A673 (cell line): ENCODE results near the gene INVS.

Experiments
- EZH2 ChIP-seq: fragments of 200-600 bp; sonication (generic); IDR thresholded peaks from 2 replicates; pipeline ENCODE4 v1.6.1; 2017; ENCODE audit warnings: borderline replicate concordance, low read depth, mild to moderate bottlenecking, mixed read lengths, antibody characterized with exemption, low read length; ENCODE audit not compliant: poor library complexity, severe bottlenecking
- TF ChIP-seq, protein P1 (sequence below): fragments of 300-800, 200-600 bp; sonication (generic); conservative IDR thresholded peaks from 2 replicates; pipeline ENCODE4 v1.5.1; 2017; ENCODE audit warnings: low read depth, mild to moderate bottlenecking, antibody characterized with exemption, low read length, moderate library complexity, mixed read lengths

DNA sequence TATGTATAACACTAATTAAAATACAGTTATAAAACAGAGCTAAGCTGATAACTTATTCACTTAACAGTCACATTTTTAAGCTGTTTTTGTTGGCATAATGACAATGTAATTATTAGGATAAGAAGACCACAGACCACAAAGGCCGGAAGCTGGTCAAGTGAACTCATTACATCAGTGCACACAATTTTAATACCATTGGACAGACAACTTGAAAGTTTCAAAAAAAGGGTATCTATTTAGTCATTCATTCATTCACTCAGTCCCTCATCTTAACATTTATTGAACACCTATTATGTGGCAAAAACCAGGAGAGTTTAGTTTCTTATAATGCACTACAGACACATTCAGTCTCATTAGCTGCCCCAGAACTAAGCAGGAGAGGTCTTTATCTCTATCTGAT lies 11.8 kb upstream of the INVS start:
- TF ChIP-seq, protein P1, sequence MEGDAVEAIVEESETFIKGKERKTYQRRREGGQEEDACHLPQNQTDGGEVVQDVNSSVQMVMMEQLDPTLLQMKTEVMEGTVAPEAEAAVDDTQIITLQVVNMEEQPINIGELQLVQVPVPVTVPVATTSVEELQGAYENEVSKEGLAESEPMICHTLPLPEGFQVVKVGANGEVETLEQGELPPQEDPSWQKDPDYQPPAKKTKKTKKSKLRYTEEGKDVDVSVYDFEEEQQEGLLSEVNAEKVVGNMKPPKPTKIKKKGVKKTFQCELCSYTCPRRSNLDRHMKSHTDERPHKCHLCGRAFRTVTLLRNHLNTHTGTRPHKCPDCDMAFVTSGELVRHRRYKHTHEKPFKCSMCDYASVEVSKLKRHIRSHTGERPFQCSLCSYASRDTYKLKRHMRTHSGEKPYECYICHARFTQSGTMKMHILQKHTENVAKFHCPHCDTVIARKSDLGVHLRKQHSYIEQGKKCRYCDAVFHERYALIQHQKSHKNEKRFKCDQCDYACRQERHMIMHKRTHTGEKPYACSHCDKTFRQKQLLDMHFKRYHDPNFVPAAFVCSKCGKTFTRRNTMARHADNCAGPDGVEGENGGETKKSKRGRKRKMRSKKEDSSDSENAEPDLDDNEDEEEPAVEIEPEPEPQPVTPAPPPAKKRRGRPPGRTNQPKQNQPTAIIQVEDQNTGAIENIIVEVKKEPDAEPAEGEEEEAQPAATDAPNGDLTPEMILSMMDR, result no peak
- TF ChIP-seq EZH2, result no peak
